Eye (tissue), 1 donor: ENCODE results near the gene PPP1CB.
"Not testable (repeated sequence)": the region's sequence is repeated elsewhere in the genome, so short reads cannot be mapped to it uniquely, and the experiment has no call there.

Source experiments
- DNase-seq: peaks from one replicate; pipeline ENCODE4 v3.0.0-alpha.2; 2015

Gene PPP1CB

DNA sequence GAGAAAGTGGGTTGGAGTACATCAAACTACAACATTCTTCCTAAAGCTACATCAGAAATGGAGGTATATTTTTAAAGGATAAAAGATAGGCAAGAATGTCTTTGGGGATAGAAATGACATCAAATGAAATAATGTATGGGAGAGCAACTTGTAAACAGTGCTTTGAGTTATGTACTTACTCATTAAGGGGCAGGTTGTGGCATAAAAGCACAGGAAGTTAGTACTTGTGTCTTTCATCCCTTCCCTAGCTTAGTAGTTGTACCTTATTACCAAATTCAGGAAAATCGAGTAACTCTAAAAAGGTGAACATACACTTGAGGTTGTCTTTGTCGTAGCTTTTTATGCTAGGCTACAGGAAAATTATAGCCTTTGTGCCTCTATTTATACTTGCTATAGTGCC is 28.9 kb downstream of the PPP1CB start:
- DNase-seq = no peak

DNA sequence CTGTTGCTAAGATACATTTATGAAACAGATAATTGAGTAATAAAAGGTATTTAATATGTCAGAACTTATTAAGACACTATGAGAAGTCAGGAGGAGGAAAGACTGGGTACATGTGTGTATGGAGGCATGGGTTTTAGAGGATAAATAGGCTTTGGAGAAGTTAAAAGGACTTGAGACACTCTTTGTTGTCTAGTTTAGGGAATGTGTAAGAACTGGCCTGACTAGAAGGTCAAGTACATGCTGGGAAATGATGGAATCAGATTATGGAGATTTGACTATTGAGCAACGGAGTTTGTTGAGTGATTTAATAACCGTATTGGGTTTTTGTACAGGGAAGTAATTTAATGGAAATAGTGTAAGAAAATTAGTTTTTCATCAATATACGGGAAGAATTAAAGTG is 30.8 kb downstream of the PPP1CB start:
- no peak for DNase-seq

DNA sequence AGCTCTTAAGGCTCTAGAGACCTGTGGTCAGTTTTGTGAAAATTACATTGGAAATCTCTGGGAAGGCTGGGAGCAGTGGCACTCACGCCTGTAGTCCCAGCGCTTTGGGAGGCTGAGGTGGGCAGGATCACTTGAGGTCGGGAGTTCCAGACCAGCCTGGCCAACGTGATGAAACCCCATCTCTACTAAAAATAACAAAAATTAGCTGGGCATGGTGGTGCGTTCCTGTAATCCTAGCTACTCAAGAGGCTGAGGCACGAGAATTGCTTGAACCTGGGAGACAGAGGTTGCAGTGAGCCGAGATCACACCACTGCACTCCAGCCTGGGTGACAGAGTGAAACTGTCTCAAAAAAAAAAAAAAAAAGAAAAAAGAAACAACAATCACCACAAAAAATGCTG is 32.9 kb downstream of the PPP1CB start:
- not testable (repeated sequence) for DNase-seq

DNA sequence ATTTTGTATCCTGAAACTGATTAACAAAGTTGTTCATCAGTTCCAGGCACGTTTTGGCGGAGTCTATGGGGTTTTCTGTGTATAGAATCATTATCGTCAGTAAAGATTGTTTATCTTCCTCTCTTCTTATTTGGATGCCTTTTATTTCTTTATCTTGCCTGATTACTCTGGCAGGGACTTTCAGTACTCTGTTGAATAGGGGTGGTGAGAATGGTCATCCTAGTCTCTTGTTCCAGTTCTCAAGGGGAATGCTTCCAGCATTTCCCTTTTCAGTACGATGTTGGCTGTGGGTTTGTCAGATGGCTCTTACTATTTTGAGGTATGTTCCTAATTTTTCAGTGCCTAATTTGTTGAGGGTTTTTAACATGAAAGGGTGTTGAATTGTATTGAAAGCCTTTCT is 45.0 kb downstream of the PPP1CB start:
- no peak for DNase-seq

DNA sequence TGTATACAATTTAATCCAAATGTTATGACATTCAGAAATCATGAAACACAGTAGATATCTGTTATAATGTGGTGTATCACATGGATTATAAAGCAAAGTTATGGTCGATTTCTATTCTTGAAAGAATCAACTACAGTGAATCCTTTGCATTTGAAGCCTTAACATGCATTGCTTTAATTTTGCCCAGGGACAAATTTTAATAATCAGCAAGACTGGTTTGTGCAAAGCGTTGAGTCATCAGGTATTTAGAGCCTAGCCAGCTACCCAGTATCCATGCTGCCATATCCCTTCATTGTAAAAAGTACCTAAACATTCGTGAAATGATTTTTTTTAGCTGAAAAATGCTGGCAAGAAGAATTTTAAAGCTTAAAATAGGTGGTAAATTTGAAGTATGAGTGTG is 50.1 kb downstream of the PPP1CB start:
- no peak for DNase-seq

DNA sequence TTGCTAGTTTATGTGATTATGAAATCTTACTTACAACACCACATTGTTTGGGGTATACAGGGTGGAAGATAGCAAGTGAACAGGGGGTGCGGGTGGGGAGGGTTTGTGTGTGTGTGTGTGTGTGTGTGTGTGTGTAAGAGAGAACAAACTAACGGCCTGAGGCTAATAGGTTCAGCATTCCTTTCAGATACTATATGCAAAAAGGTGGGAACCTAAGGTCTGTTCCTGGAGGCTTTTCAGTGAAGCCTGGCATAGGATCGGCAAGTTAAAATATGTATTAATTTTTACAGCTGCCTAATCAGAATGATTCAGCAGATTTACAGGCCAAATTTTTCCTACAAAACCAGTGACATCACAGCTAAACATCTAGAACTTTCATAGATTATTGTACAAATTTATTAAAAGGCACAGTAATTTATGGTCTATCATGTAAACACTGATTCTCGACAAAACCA is 51.4 kb downstream of the PPP1CB start:
- DNase-seq = no peak

DNA sequence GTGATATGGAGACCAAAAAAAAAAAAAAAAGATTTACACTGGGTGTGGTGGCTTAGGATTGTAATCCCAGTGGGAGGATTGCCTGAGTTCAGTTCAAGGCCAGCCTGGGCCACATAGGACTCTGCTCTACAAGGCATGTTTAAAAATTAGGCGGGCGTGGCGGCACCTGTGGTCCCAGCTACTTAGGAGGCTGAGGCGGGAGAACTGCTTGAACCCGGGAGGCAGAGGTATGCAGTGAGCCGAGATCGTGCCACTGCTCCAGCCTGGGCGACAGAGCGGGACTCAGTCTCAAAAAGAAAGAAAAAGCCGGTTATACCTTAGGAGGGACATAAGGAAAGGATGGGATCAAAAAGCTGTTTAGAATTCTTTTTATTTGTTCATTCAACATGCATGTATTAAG is 58.3 kb downstream of the PPP1CB start:
- DNase-seq = no peak

DNA sequence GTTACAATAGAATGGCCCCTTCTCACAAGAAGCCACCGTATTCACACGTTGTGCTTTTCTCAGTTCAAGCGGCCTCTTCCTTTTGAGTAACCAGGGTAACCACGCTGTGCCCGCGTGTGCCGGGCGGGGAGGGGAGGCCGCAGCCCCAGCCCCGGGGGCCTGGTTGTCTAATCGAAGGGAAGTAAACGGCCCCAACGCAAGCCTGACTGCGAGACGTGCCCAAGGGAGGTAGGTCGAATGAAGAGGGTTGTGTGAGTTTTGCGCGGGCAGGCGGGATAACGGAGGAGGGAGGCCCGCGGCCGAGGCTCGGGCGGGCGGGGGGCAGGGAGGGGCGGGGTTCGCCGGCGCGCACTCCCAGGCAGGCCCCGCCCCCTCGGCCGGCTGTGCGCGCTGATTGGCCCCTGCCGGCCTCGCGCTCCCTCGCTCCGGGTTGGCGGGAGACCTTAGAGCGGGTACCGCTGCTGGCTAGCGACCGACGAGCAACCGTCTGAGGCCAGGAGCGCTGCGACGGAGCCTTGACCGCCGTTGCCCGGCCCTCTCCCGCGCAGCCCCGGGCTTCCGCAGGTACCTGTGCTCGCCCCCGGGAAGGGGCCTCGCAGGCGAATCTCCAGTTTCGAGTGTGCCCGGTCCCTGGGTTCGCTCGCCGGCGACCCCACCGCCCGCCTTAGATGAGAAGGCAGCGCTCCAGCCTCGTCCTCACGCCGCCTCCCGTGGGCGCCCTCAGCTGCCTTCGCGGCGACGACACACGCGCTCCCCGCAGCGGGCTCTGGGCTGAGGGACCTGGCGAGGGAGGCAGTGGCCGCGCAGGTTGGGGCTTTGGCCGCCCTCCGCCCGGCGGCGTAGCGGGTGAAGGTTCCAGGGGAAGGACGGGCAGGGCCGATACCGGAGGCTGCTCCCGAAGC is 59.0 kb downstream of the PPP1CB start, which contains the start of gene SPDYA:
Gene SPDYA (plus strand): TSS at position 451 of the 902 bp plus-strand sequence. CDS start 5,181 bp downstream, outside the sequence.
- peak; percentile 89 for DNase-seq

DNA sequence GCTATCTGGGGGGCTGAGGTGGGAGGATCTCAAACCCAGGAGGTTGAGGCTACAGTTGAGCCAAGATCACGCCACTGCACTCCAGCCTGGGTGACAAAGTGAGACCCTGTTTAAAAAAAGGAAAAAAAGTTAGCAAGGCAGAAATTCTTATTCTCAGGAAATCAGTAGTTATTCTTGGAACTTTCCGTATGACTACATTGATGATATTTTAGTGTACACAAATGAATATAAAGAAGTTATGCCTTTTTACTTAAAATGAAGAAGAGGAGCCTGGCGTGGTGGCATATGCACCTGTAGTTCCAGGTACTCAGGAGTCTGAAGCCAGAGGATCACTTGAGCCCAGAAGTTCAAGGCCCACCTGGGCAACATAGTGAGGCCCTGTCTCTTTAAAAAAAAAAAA is 66.4 kb downstream of the PPP1CB start:
- DNase-seq = no peak

DNA sequence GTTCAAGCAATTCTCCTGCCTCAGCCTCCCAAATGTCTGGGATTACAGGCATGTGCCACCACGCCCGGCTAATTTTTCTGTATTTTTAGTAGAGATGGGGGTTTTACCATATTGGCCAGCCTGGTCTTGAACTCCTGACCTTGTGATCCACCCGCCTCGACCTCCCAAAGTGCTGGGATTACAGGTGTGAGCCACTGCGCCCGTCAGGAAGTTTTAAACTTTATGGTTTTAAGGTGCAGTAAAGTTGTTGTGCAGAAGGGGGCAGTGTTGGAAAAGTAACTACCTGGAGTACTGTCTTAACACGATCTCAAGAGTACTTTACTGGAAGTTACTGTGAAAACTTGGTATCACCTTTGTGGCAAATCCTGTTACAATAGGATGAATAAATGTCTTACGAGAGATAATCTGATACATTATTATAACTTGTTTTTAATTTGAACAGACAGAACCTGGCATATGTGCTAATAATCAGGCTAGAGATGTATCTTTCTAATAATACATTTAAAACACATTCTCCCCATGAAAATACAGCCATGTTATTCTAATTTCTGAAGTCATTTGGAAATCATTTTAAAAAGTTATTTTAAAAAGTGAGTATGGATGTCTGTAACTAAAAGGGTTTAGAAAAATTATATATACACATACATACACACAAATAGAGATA is 69.8 kb downstream of the PPP1CB start:
- DNase-seq = peak; percentile 77

DNA sequence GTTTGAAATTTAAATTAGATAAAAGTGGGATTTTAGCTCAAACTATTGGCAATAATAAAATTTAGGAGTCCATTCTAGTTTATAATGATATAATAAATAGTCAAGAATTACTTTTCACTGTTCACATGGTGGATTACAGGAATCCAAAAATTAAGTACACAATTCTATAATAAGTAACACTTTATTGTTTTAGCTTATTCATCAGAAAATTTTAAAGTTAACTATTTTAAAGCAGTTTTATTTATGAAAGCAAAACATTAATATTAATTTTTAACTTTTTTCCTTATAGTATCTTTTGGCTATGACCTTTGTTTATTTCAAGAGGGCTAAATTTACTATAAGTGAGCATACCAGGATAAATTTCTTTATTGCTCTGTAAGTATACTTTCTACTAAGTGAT is 70.4 kb downstream of the PPP1CB start:
- DNase-seq = no peak

DNA sequence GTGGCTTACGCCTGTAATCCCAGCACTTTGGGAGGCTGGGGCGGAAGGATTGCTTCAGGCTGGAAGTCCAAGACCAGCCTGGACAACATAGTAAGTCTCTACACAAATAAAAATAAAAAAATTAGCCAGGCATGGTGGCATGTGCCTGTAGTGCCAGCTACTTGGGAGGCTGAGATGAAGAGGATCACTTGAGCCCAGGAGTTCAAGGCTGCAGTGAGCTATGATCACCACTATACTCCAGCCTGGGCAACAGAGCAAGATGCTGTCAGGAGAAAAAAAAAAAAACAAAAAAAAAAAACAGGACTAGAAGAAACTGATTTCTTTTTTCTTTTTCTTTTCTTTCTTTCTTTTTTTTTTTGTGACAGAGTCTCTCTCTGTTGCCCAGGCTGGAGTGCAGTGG is 72.6 kb downstream of the PPP1CB start:
- DNase-seq = no peak

DNA sequence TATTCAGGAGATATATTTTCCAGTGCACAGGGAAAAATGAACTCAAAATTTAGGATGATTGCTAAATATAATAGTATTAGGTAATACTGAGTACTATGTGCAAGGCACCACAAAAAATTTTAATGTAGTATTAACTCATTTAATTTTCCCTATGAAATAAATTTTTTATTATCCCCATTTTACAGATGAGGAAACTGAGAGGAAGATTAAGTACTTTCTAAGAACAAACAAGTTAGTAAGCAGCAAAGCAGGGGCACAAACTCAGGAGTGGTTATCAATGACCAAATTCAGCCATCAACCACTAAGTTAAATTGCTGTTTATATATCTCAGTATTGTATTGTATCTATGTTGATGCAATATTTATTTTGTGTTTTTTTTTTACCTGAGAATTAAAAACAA is 73.2 kb downstream of the PPP1CB start:
- DNase-seq = no peak

DNA sequence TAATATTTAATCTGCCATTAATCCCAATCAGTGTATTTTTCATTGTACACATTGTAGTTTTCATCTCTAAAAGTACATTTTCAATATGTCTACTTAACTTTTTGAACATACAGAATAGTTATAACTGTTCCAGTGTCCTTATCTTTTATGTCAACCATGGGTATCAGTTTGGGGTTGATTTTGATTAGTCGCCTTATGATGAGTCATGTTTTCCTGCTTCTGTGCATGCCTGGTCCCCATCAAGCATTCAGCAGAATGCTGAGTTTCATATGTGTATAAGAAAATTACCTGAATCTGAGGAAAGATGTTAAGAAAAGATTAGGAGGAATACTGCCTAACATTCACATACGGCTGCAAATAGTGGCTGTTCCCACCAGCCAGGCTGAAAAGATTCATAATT is 76.8 kb downstream of the PPP1CB start:
- no peak for DNase-seq

DNA sequence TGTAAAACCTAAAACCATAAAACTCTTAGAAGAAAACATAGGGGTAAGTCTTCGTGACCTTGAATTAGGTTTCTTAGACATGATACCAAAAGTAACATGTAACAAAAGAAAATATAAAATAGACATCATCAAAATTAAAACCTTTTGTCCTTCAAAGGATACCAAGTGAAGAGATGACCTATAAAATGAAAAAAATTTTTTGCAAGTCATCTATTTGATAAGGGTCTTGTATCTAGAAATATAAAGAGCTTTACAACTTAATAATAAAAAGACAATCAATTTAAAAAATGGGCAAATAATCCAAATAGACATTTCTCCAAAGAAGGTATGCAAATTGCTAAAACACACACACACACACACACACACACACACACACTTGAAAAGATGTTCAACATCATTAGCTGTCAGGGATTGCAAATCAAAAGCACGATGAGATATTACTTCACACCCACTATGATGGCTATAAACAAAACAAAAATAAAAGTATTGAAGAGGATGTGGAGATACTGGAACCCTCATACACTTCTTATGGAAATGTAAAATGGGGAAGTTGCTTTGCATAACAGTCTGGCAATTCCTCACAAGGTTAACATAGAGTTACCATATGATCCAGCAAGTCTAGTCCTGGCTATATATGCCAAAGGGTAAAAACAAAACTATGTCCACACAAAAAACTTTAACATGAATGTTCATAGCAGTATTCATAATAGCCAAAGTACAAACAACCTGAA is 82.3 kb downstream of the PPP1CB start:
- DNase-seq = no peak

DNA sequence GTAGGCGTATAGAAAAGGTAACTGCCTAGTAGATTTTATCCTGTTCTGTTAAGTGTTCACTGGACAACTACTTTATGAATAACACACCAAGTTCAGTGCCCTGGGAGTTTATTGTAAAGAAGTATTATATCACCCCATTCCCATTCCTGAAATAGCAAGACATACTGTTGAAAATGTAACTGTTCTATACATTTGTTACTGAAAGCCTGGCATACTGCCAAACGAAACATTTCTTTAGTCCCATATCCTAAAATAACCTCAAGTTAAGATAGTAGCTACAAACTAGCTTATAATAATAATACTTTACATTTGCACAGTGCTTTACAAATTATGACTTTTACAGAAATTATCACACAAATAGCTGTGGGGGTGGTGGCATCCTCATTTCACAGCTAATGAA is 84.2 kb downstream of the PPP1CB start:
- no peak for DNase-seq

DNA sequence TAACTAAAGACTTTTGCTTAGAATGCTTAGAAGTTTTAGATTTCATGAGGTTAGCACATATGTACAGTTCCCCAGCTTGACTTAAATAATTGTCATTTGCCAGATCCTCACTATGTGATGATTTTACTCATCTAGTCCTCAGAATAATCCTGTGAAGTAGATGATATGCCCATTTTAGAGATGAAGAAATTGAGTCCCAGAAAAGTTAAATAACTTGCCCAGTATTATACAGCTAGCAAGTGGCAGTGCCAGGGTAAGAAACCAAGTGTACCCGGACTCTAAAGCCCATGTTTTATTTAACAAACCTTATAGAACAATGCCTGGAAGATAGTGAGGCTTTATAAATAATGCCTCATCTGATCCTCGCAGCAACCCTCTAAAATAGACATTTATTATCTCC is 87.3 kb downstream of the PPP1CB start:
- no peak for DNase-seq

DNA sequence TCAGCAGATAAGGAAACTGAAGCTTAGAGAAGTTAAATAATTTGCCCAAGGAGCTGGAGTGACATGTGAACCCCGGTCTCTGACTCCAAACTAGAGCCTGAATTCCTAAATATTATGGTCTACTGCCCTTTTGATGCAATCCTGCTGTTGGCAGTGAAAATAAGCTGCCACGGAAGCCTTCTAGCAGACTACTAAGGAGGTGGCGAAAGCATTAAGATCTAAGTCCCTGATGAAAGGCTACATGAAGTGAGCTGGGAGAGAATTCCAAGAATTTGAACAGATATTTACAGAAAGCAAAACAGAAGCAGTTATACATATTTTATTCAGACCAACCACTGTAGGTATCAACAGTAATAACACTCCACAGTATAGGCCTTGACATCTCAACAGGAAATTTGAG is 90.4 kb downstream of the PPP1CB start:
- DNase-seq = no peak
